ENCODE measurements around the gene MEI1.

- TF ChIP-seq ZNF274 (IDR thresholded peaks at IDR 0.05; ENCODE audit: low read depth, low read length): no peak
- no peak for TF ChIP-seq YY1 (IDR thresholded peaks at IDR 0.05; ENCODE audit: insufficient read depth, insufficient read length)
Measured at GRCh38 chr22:41745968-41746367, 46.7 kb downstream of the MEI1 start.
